GM19397 (cell line): Measurements from ENCODE around the gene NAXD.
"Not testable (repeated sequence)": the region's sequence is repeated elsewhere in the genome, so short reads cannot be mapped to it uniquely, and the experiment has no call there.

Source experiments
- ATAC-seq: cut with Tn5 transposase; IDR thresholded peaks from one replicate; pipeline ENCODE4 v1.9.1; 2021; ENCODE audit warnings: mild to moderate bottlenecking, moderate library complexity; ENCODE audit not compliant: unreplicated experiment

The NAXD gene

GRCh38 chr13:110593430-110594130, 21.8 kb upstream of the NAXD start:
- peak; percentile 45 for ATAC-seq

GRCh38 chr13:110597041-110597689, 18.2 kb upstream of the NAXD start:
- no peak for ATAC-seq

DNA sequence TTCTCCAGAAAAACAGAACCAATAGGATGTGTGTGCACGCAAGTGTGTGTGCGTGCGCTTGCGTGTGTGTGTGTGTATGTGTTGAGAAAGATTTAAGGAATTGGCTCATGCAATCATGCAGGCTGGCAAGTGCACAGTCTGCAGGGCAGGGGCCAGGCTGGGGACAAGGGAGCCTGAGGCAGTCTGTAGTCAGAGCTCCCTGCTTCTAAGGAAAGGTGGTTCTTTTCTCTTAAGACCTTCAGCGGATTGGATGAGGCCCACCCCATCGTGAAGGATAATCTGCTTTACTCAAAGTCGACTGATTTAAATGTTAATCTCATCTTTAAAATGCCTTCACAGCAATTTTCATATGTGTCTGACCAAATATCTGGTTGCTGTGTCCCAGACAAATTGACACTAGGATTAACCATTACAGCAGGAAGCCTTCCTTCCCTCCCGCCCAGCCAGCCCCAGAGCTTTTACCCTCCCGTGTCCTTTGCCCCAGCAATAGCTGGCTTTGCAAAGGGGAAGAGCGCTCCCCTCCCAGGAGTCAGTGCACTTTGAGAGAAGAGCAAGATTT, 15.0 kb upstream of the NAXD start:
- ATAC-seq = no peak

GRCh38 chr13:110600980-110601379, 14.4 kb upstream of the NAXD start:
- ATAC-seq = no peak

- no peak for ATAC-seq
Measured at GRCh38 chr13:110605132-110605531, 10.2 kb upstream of the NAXD start.

DNA sequence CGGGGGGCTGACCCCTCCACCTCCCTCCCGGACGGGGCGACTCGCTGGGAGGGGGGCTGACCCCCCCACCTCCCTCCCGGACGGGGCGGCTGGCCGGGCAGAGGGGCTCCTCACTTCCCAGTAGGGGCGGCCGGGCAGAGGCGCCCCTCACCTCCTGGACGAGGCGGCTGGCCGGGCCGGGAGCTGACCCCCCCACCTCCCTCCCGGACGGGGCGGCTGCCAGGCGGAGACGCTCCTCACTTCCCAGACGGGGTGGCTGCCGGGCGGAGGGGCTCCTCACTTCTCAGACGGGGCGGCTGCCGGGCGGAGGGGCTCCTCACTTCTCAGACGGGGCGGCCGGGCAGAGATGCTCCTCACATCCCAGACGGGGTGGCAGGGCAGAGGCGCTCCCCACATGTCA, 9.1 kb upstream of the NAXD start:
- ATAC-seq = not testable (repeated sequence)

- ATAC-seq = no peak
Measured at GRCh38 chr13:110607675-110608224, 7.6 kb upstream of the NAXD start.

GRCh38 chr13:110610955-110611595, 4.3 kb upstream of the NAXD start:
- ATAC-seq = no peak

GRCh38 chr13:110615005-110615321, 382 bp upstream of the NAXD start:
- no peak for ATAC-seq

DNA sequence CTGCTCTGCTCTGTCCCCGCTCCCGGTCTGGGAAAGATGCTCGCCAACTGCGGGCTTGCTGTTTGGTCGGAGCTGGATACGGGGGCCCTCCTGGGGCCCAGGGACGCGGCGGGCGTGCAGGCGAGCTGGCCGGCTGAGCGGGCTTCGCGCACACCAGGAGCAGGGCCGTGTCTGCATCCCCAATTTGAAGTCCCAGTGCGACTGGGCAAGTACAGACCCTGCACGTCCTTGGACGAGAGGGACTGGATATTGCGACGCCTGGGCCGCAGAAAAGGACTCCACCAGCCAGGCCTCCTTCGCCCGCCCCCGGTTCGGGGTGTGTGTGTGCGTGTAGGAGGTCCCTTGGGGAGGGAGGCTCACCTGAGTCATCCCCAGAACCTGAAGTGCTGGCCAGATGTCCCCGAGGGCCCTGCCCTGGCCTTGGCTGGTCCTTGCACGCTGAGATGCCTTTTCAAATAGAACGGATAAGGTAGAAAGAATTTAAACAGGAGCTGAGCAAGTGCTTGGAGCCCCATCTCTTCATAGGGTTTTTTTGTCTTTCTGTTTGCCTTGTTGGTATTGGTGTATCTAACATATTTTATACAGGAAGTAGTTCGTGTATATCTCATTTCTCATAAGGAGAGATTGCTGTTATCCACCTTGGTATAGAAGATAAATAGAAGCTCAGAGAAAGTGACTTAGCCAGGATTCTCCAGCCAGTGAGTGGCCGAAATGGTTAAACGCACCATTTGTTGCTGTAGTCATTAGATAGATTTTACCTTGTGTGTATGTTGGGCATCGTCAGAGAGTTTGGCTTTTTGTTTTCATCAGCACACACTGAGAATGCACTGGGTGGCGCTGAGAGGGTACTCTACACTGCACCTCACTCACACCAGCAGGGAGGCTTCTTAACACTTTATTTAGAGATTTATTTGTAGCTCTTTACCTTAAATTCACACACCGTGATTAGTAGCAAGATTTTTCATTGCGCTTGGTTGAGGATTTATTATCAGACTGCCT, 1.1 kb downstream of the NAXD start:
- ATAC-seq = peak; percentile 29

DNA sequence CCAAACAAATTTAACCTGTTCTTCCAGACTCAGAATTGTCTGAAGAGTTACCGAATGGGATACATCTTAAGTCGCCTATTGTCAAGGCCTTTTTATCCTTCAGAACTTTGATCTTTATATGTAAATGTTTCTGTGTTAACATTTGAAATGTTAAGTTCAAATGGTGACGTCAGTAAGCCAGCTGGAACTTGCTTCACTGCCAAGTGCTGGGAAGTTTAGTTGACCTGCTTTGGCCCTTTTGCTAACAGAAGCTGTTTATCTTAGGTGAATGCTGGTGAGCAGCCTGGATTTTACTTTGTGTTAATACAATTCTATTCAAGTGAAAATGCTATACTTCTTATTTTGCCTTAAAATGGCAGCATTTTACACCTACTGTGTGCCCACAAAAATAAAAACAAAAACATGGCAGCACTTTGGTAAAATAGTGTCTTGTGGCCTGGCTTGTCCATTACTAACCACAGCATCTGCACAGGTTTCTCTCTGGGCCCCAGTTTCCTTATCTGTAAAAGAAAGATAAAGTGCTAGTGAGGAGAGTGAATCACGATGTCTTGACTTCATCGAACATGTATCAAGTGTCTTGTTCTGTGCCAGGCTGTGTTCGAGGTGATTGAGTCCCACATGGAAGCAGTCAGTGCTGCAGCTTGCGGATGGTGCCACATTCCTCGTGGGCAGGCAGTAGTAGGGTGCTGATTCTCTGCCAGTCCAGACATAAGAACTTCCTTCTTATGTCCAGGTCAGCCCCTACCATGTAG, 2.2 kb downstream of the NAXD start:
- ATAC-seq = no peak

DNA sequence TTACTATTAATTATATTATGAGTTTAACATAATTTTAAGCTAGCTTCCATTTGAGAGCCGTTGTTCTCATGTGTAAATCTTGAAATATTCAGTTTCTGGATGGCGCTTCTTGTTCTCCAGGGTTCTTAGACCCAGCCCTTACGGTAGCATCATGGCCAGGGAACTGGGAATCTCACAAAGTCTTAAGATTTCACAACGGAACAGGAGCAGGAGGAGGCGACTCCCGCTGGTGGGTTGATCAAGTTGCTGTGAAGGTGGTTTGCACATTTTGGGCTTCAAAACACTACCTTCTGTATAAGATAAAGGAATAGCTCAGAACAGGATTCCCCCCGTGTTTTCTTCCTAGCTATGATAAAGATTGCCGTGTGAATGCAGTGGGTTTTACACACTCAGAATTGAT, 2.8 kb downstream of the NAXD start:
- ATAC-seq = no peak

GRCh38 chr13:110618780-110619179, 3.4 kb downstream of the NAXD start:
- no peak for ATAC-seq

GRCh38 chr13:110620596-110620995, 5.3 kb downstream of the NAXD start:
- no peak for ATAC-seq

- ATAC-seq = no peak
Measured at GRCh38 chr13:110624766-110625756, 9.7 kb downstream of the NAXD start.

- ATAC-seq = no peak
Measured at GRCh38 chr13:110625771-110626321, 10.5 kb downstream of the NAXD start.

DNA sequence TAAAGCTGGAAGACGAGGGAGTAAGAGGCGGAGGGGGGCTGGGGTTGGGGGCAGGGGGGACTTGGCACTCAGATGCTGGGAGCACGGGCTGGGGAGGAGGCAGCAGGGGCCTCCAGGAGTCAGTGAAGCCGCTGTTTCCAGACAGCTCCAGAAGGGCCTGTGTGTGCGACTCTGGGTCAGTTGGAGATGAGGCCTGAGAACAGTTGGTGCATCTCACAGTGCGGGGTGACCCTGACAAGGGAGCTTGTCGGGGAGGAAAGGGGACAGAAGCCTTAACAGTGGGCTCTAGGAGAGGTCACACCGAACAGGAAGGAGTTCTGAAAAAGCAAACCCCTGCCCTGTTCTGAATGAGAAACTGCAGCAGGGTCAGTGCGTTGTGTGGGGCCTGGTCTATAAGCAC, 11.2 kb downstream of the NAXD start:
- no peak for ATAC-seq

GRCh38 chr13:110627351-110627750, 12.0 kb downstream of the NAXD start:
- no peak for ATAC-seq
